Mesendoderm (in vitro differentiated cells): ENCODE results near the gene HRAS.
"Not testable (repeated sequence)": the region's sequence is repeated elsewhere in the genome, so short reads cannot be mapped to it uniquely, and the experiment has no call there.

ENCODE experiments used
- DNase-seq: peaks from one replicate; pipeline ENCODE4 v3.0.0; 2013
- H2AK5ac ChIP-seq: 2 replicates; pipeline ENCODE4 v1.6.1; 2013; ENCODE audit warnings: low read length, inconsistent platforms
- H2BK120ac ChIP-seq: 2 replicates; pipeline ENCODE4 v1.6.1; 2013; ENCODE audit warnings: low read depth, mild to moderate bottlenecking, low read length, moderate library complexity, mixed read lengths
- H2BK15ac ChIP-seq: replicated peaks from 2 replicates; pipeline ENCODE4 v1.6.1; 2013; ENCODE audit warnings: low read depth, mild to moderate bottlenecking, moderate library complexity
- H2BK5ac ChIP-seq: 2 replicates; pipeline ENCODE4 v1.6.1; 2013; ENCODE audit warnings: low read length, inconsistent platforms
- H3K18ac ChIP-seq: 2 replicates; pipeline ENCODE4 v1.6.1; 2013; ENCODE audit warnings: mild to moderate bottlenecking, low read length, mixed read lengths
- H3K23ac ChIP-seq: one replicate; pipeline ENCODE4 v1.6.1; 2013; ENCODE audit warnings: low read length
- H3K27ac ChIP-seq: 2 replicates; pipeline ENCODE4 v1.5.1; 2013; ENCODE audit warnings: low read depth, mild to moderate bottlenecking, inconsistent platforms, low read length, moderate library complexity
- H3K27me3 ChIP-seq: 2 replicates; pipeline ENCODE4 v1.6.1; 2013; ENCODE audit warnings: low read length, control low read depth, mild to moderate bottlenecking, inconsistent platforms; ENCODE audit not compliant: insufficient read depth, poor library complexity
- H3K36me3 ChIP-seq: 2 replicates; pipeline ENCODE4 v1.6.1; 2013; ENCODE audit warnings: low read length, inconsistent platforms; ENCODE audit not compliant: control insufficient read depth, insufficient read depth
- H3K4ac ChIP-seq: one replicate; pipeline ENCODE4 v1.6.1; 2013; ENCODE audit warnings: low read depth, mild to moderate bottlenecking, low read length, moderate library complexity
- H3K4me1 ChIP-seq: 2 replicates; pipeline ENCODE4 v1.6.1; 2013; ENCODE audit warnings: low read depth, low read length, inconsistent platforms; ENCODE audit not compliant: control insufficient read depth
- H3K4me2 ChIP-seq: 2 replicates; pipeline ENCODE4 v1.6.1; 2013; ENCODE audit warnings: low read length
- H3K4me3 ChIP-seq: 2 replicates; pipeline ENCODE4 v1.5.1; 2013; ENCODE audit warnings: mild to moderate bottlenecking, low read length
- H3K56ac ChIP-seq: one replicate; pipeline ENCODE4 v1.6.1; 2013; ENCODE audit warnings: low read length
- H3K79me1 ChIP-seq: 2 replicates; pipeline ENCODE4 v1.6.1; 2013; ENCODE audit warnings: low read length, inconsistent platforms
- H3K79me2 ChIP-seq: 2 replicates; pipeline ENCODE4 v1.6.1; 2013; ENCODE audit warnings: mild to moderate bottlenecking, low read length; ENCODE audit not compliant: control insufficient read depth, insufficient read depth
- H3K9ac ChIP-seq: 2 replicates; pipeline ENCODE4 v1.6.1; 2013; ENCODE audit warnings: low read length, inconsistent platforms
- H4K5ac ChIP-seq: one replicate; pipeline ENCODE4 v1.6.1; 2013; ENCODE audit warnings: low read length
- H4K8ac ChIP-seq: one replicate; pipeline ENCODE4 v1.6.1; 2013; ENCODE audit warnings: low read depth, mild to moderate bottlenecking, control low read depth, low read length, moderate library complexity
- WGBS: extraction: QIAGEN DNeasy Blood & Tissue Kit; methylation state at CpG from one replicate; pipeline ENCODE4 v1.1.7; 2013; ENCODE audit warnings: low lambda C conversion rate, missing lambda C conversion rate; ENCODE audit not compliant: insufficient coverage; ENCODE audit errors: extremely low coverage; 5-methylcytosine and 5-hydroxymethylcytosine counted together

HRAS gene

GRCh38 chr11:574632-575312 lies 39.4 kb upstream of the HRAS start:
- WGBS: no CpG with 5 or more reads among the region's 25 CpGs
- Histone ChIP-seq H4K5ac (no peak overlapping the region), H3K4me1 (peaks cover 3% of the 10 kb centered on the region), H4K8ac (no peak overlapping the region), H3K27me3 (peaks cover 7% of the 10 kb centered on the region), H3K56ac (peak overlapping the region; percentile 91), H3K36me3 (no peaks in the 10 kb centered on the region), H3K9ac (peak overlapping the region; percentile 77), H3K4me3 (peak overlapping the region; percentile 28), H3K4ac (no peak overlapping the region), H2BK120ac (no peak overlapping the region), H3K23ac (peak overlapping the region; percentile 97), H3K4me2 (peak overlapping the region; percentile 75), H2BK5ac (no peak overlapping the region), H2BK15ac (no peak overlapping the region), H3K27ac (no peak overlapping the region), H3K18ac (no peak overlapping the region), H3K79me1 (peaks cover 4% of the 10 kb centered on the region), H2AK5ac (no peak overlapping the region), H3K79me2 (peaks cover 31% of the 10 kb centered on the region)
- no peak for DNase-seq

GRCh38 chr11:574031-574570 lies 38.7 kb upstream of the HRAS start:
- not testable (repeated sequence) for H2BK15ac ChIP-seq, H3K79me1 ChIP-seq, H4K8ac ChIP-seq, H4K5ac ChIP-seq, H3K36me3 ChIP-seq, H3K27ac ChIP-seq, H3K18ac ChIP-seq, H3K4ac ChIP-seq, H3K4me2 ChIP-seq, H3K4me1 ChIP-seq, H3K56ac ChIP-seq, H3K23ac ChIP-seq, H2BK5ac ChIP-seq, DNase-seq, H3K9ac ChIP-seq, H2AK5ac ChIP-seq, H2BK120ac ChIP-seq, H3K4me3 ChIP-seq, H3K27me3 ChIP-seq
- no CpG with 5 or more reads among the region's 14 CpGs for WGBS
- H3K79me2 ChIP-seq: peaks cover 24% of the 10 kb centered on the region

- H3K27me3 ChIP-seq: peaks cover 7% of the 10 kb centered on the region
- no peak overlapping the region for H3K4me2 ChIP-seq
- H4K8ac ChIP-seq: no peak overlapping the region
- no peak overlapping the region for H3K4ac ChIP-seq
- DNase-seq: no peak
- no peaks in the 10 kb centered on the region for H3K36me3 ChIP-seq
- H3K79me1 ChIP-seq: no peaks in the 10 kb centered on the region
- WGBS: no CpG with 5 or more reads among the region's 16 CpGs
- no peak overlapping the region for H2BK5ac ChIP-seq
- no peak overlapping the region for H2BK15ac ChIP-seq
- H3K27ac ChIP-seq: no peak overlapping the region
- H4K5ac ChIP-seq: no peak overlapping the region
- no peak overlapping the region for H3K9ac ChIP-seq
- H3K23ac ChIP-seq: no peak overlapping the region
- H3K18ac ChIP-seq: no peak overlapping the region
- peaks cover 3% of the 10 kb centered on the region for H3K4me1 ChIP-seq
- H3K56ac ChIP-seq: no peak overlapping the region
- no peak overlapping the region for H2BK120ac ChIP-seq
- H2AK5ac ChIP-seq: no peak overlapping the region
- H3K79me2 ChIP-seq: peaks cover 15% of the 10 kb centered on the region
- no peak overlapping the region for H3K4me3 ChIP-seq
Observed at GRCh38 chr11:573146-573759, 37.9 kb upstream of the HRAS start.

- H3K4ac ChIP-seq: no peak overlapping the region
- no peak overlapping the region for H2AK5ac ChIP-seq
- H3K27me3 ChIP-seq: peaks cover 7% of the 10 kb centered on the region
- no peaks in the 10 kb centered on the region for H3K36me3 ChIP-seq
- no peak overlapping the region for H3K56ac ChIP-seq
- no peak for DNase-seq
- H3K27ac ChIP-seq: no peak overlapping the region
- peaks cover under 1% of the 10 kb centered on the region for H3K79me2 ChIP-seq
- no peak overlapping the region for H4K8ac ChIP-seq
- H3K4me1 ChIP-seq: no peaks in the 10 kb centered on the region
- no peak overlapping the region for H2BK15ac ChIP-seq
- H3K18ac ChIP-seq: no peak overlapping the region
- H3K23ac ChIP-seq: no peak overlapping the region
- no peak overlapping the region for H3K4me2 ChIP-seq
- H3K4me3 ChIP-seq: no peak overlapping the region
- H2BK120ac ChIP-seq: no peak overlapping the region
- H3K9ac ChIP-seq: no peak overlapping the region
- no peak overlapping the region for H4K5ac ChIP-seq
- WGBS: no CpG with 5 or more reads among the region's 8 CpGs
- no peak overlapping the region for H2BK5ac ChIP-seq
- no peaks in the 10 kb centered on the region for H3K79me1 ChIP-seq
Observed at GRCh38 chr11:571802-572185, 36.4 kb upstream of the HRAS start.

GRCh38 chr11:569158-569885 lies 33.9 kb upstream of the HRAS start:
- Histone ChIP-seq H3K27ac (no peak overlapping the region), H2BK5ac (no peak overlapping the region)

More at GRCh38 chr11:569158-569885, 33.9 kb upstream of the HRAS start:
- no peak overlapping the region for H4K5ac ChIP-seq
- peaks cover 2% of the 10 kb centered on the region for H3K4me1 ChIP-seq
- DNase-seq: no peak
- peak overlapping the region; percentile 19 for H3K18ac ChIP-seq
- H3K23ac ChIP-seq: peak overlapping the region; percentile 89
- peak overlapping the region; percentile 56 for H3K4me2 ChIP-seq
- peaks cover under 1% of the 10 kb centered on the region for H3K27me3 ChIP-seq
- no peak overlapping the region for H4K8ac ChIP-seq
- peak overlapping the region; percentile 72 for H3K9ac ChIP-seq
- H3K79me2 ChIP-seq: no peaks in the 10 kb centered on the region
- no peak overlapping the region for H3K4me3 ChIP-seq
- no peaks in the 10 kb centered on the region for H3K36me3 ChIP-seq
- H3K56ac ChIP-seq: peak overlapping the region; percentile 80
- no peak overlapping the region for H2AK5ac ChIP-seq
- no CpG with 5 or more reads among the region's 36 CpGs for WGBS
- H3K4ac ChIP-seq: peak overlapping the region; percentile 64
- H3K79me1 ChIP-seq: no peaks in the 10 kb centered on the region
- no peak overlapping the region for H2BK120ac ChIP-seq
- no peak overlapping the region for H2BK15ac ChIP-seq
